SK-N-SH (cell line): ENCODE results near the gene SLC12A7.

Experiments used
- CTCF ChIP-seq: fragments of 200-600 bp; sonication (generic); IDR thresholded peaks from 2 replicates; pipeline ENCODE4 v1.6.1; 2017; ENCODE audit warnings: antibody characterized with exemption, mild to moderate bottlenecking, moderate library complexity
- ELF1 ChIP-seq: IDR thresholded peaks from 2 replicates; pipeline ENCODE4 v1.4.0; 2012
- EP300 ChIP-seq, 2 experiments: IDR thresholded peaks; 2 replicates each; pipeline versions ENCODE4 v1.4.0 to v1.6.1; 2012; ENCODE audit warnings: borderline replicate concordance in 1 of 2, low read depth in 1 of 2, low read length in 1 of 2
- EZH2phosphoT487 ChIP-seq: fragments of 200-600 bp; sonication (generic); IDR thresholded peaks from 2 replicates; pipeline ENCODE4 v1.6.1; 2017; ENCODE audit warnings: low read depth, mixed run types, mild to moderate bottlenecking, antibody characterized with exemption, moderate library complexity, borderline replicate concordance
- GATA2 ChIP-seq: sonication (generic); formaldehyde crosslinking; IDR thresholded peaks from 2 replicates; pipeline ENCODE4 v1.5.0; 2020; ENCODE audit warnings: mild to moderate bottlenecking, missing genetic modification reagents
- MAX ChIP-seq: IDR thresholded peaks from 2 replicates; pipeline ENCODE4 v1.4.0; 2012; ENCODE audit warnings: low read depth
- NFIC ChIP-seq: IDR thresholded peaks from 2 replicates; pipeline ENCODE4 v1.4.0; 2012; ENCODE audit warnings: borderline replicate concordance
- RAD21 ChIP-seq: IDR thresholded peaks from 2 replicates; pipeline ENCODE4 v1.6.1; 2012; ENCODE audit warnings: mild to moderate bottlenecking, low read length
- RFX5 ChIP-seq: IDR thresholded peaks from 2 replicates; pipeline ENCODE4 v1.6.1; 2012; ENCODE audit warnings: mild to moderate bottlenecking, improper control_type of control experiment, low read length
- SMC3 ChIP-seq: IDR thresholded peaks from 2 replicates; pipeline ENCODE4 v1.6.1; 2012; ENCODE audit warnings: low read depth, low read length, improper control_type of control experiment
- TAF1 ChIP-seq: IDR thresholded peaks from 2 replicates; pipeline ENCODE4 v1.6.1; 2012; ENCODE audit warnings: low read depth, mild to moderate bottlenecking, low read length, moderate library complexity, borderline replicate concordance
- TEAD4 ChIP-seq: IDR thresholded peaks from 2 replicates; pipeline ENCODE4 v1.4.0; 2012; ENCODE audit warnings: mild to moderate bottlenecking, borderline replicate concordance; ENCODE audit not compliant: insufficient read depth
- YY1 ChIP-seq: IDR thresholded peaks from 2 replicates; pipeline ENCODE4 v1.4.0; 2012; ENCODE audit warnings: low read depth, mild to moderate bottlenecking

DNA sequence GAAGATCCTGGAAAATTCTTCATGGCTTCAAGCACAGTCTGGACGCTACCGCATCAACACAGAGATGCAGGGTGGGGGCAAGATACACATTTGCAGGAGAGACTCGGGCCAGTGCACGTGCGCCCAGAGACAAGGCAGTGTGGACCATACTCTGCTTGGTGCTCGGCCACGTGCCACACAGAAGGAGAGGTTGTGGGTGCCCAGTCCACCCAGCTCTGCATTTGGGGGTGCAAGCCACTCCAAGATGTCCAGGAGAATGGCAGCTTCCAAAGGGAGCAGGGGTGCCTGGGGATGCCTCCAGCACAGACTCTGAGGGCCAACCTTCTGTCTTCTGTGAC, 99.0 kb downstream of the SLC12A7 start:
- no peak for TF ChIP-seq GATA2 (CRISPR knock-in tag)
- TF ChIP-seq RFX5: no peak
- no peak for TF ChIP-seq NFIC
- no peak for TF ChIP-seq TEAD4
- no peak for TF ChIP-seq CTCF
- TF ChIP-seq MAX: no peak
- TF ChIP-seq SMC3: no peak
- no peak for TF ChIP-seq ELF1
- no peak for TF ChIP-seq TAF1
- TF ChIP-seq RAD21: no peak
- TF ChIP-seq EZH2phosphoT487: no peak
- TF ChIP-seq YY1: no peak
- TF ChIP-seq EP300 (IDR thresholded peaks at IDR 0.05; ENCODE audit: borderline replicate concordance in 1 of 2, low read depth in 1 of 2, low read length in 1 of 2): no peak
